Activated T-cell treated with anti-CD3 and anti-CD28 coated beads, Interleukin-2, amount 50 U/mL, for 1 hour (primary cell): ENCODE results near the gene AKAP13.
"Not testable (repeated sequence)": the region's sequence is repeated elsewhere in the genome, so short reads cannot be mapped to it uniquely, and the experiment has no call there.

Experiments used
- DNase-seq: peaks from one replicate; pipeline ENCODE4 v3.0.0-alpha.2; 2020

AKAP13 gene

GRCh38 chr15:85636351-85636750, 255.9 kb downstream of the AKAP13 start:
- no peak for DNase-seq

- DNase-seq = no peak
Observed at GRCh38 chr15:85639752-85640381, 259.5 kb downstream of the AKAP13 start.

GRCh38 chr15:85642065-85642692, 261.8 kb downstream of the AKAP13 start:
- DNase-seq = no peak

- no peak for DNase-seq
Observed at GRCh38 chr15:85642693-85643066, 262.3 kb downstream of the AKAP13 start.

- no peak for DNase-seq
Observed at GRCh38 chr15:85646538-85647091, 266.2 kb downstream of the AKAP13 start.

- no peak for DNase-seq
Observed at GRCh38 chr15:85649372-85649771, 269.0 kb downstream of the AKAP13 start.

- DNase-seq = no peak
Observed at GRCh38 chr15:85651548-85651947, 271.1 kb downstream of the AKAP13 start.

GRCh38 chr15:85652457-85652856, 272.1 kb downstream of the AKAP13 start:
- DNase-seq = no peak

GRCh38 chr15:85657132-85657531, 276.7 kb downstream of the AKAP13 start:
- DNase-seq = no peak

GRCh38 chr15:85658816-85659215, 278.4 kb downstream of the AKAP13 start:
- DNase-seq = no peak

GRCh38 chr15:85661859-85662258, 281.5 kb downstream of the AKAP13 start:
- DNase-seq = no peak

GRCh38 chr15:85665677-85666076, 285.3 kb downstream of the AKAP13 start:
- DNase-seq = not testable (repeated sequence)

GRCh38 chr15:85667491-85668424, 287.4 kb downstream of the AKAP13 start:
- no peak for DNase-seq

GRCh38 chr15:85671156-85671555, 290.8 kb downstream of the AKAP13 start:
- DNase-seq = no peak

- DNase-seq = no peak
Observed at GRCh38 chr15:85672332-85673084, 292.1 kb downstream of the AKAP13 start.

GRCh38 chr15:85673326-85673725, 292.9 kb downstream of the AKAP13 start:
- no peak for DNase-seq

- DNase-seq = no peak
Observed at GRCh38 chr15:85676342-85677098, 296.1 kb downstream of the AKAP13 start.

- no peak for DNase-seq
Observed at GRCh38 chr15:85679231-85679630, 298.8 kb downstream of the AKAP13 start.

GRCh38 chr15:85681386-85681785, 301.0 kb downstream of the AKAP13 start:
- DNase-seq = no peak

- no peak for DNase-seq
Observed at GRCh38 chr15:85684174-85684710, 303.8 kb downstream of the AKAP13 start.

- no peak for DNase-seq
Observed at GRCh38 chr15:85685356-85685755, 305.0 kb downstream of the AKAP13 start.

GRCh38 chr15:85687329-85687728, 306.9 kb downstream of the AKAP13 start:
- no peak for DNase-seq
